ENCODE data around the gene CINP. TPM values are rescaled to one million over a fixed set of nuclear protein-coding genes. Genes with fewer than 3 reads are reported as not detected.

CINP gene
- total and polyA plus RNA-seq, 2 donors from 2014 or later = 32.1 to 49.3 TPM

DNA sequence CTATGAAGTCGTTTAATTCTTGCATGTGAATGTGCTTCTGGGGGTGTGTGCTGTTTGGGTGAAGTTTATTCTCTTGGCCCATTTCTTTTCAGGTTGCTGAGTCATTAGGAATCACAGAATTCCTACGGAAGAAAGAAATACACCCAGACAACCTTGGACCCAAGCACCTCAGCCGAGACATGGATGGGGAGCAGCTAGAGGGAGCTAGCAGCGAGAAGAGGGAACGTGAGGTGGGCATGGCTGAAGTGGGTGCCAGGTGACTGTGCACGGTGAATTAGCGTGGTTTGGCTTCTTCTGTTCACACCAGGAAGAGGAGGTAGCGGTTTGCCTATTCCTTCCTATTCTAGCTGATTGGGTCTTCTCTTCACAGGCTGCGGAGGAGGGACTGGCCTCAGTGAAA lies 24.0 kb downstream of the CINP start:
- Histone ChIP-seq H3K4me1 (ENCODE audit: control insufficient read depth in 2 of 3, insufficient read depth in 2 of 3, low read depth in 1 of 3, low read length in 3 of 3) (no peaks in the 10 kb centered on the region), H3K4me3 (ENCODE audit: low read length in 3 of 3) (no peak overlapping the region), H3K27me3 (ENCODE audit: control insufficient read depth, insufficient read depth, low read length) (no peaks in the 10 kb centered on the region), H3K27ac (ENCODE audit: low read depth in 2 of 2, low read length in 2 of 2) (no peak overlapping the region), H3K9ac (ENCODE audit: low read length in 3 of 3) (no peak overlapping the region), H3K36me3 (ENCODE audit: control insufficient read depth in 2 of 3, insufficient read depth in 3 of 3, low read length in 3 of 3) (peaks cover 0 to 23% (median 8%) of the 10 kb centered on the region in 3 donors), H3K9me3 (ENCODE audit: control insufficient read depth in 2 of 3, insufficient read depth in 1 of 3, low read length in 3 of 3) (no peaks in the 10 kb centered on the region)
- DNase-seq = no peak
- intact Hi-C loops (cut with DNase I) = no loop called here
- TF ChIP-seq, protein P1, sequence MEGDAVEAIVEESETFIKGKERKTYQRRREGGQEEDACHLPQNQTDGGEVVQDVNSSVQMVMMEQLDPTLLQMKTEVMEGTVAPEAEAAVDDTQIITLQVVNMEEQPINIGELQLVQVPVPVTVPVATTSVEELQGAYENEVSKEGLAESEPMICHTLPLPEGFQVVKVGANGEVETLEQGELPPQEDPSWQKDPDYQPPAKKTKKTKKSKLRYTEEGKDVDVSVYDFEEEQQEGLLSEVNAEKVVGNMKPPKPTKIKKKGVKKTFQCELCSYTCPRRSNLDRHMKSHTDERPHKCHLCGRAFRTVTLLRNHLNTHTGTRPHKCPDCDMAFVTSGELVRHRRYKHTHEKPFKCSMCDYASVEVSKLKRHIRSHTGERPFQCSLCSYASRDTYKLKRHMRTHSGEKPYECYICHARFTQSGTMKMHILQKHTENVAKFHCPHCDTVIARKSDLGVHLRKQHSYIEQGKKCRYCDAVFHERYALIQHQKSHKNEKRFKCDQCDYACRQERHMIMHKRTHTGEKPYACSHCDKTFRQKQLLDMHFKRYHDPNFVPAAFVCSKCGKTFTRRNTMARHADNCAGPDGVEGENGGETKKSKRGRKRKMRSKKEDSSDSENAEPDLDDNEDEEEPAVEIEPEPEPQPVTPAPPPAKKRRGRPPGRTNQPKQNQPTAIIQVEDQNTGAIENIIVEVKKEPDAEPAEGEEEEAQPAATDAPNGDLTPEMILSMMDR (IDR thresholded peaks at IDR 0.05; ENCODE audit: borderline replicate concordance, extremely low read depth, insufficient read depth) = no peak
- FAIRE-seq = no peak

DNA sequence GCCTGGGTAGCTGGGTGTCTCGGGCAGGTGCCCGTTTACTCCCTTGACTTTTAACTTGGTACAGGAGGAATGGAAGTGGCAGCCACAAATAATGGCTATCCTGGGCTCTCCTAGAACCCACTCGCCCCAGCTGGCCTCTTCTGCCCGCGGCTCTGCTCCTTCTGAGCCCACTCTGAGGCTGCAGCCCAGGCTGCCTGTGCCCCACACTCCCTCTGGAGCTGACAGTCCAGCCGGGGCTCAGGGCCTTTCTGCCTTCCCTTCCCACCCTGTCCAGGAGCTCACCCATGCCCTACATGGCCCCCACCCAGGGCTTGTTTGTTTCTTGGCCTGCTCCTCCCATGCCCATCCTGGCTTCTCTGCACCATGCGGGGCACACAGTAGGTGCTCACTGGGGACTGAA lies 27.5 kb downstream of the CINP start:
- H3K36me3 ChIP-seq (ENCODE audit: control insufficient read depth in 2 of 3, insufficient read depth in 3 of 3, low read length in 3 of 3) = peaks cover 0 to 22% (median 12%) of the 10 kb centered on the region in 3 donors
- intact Hi-C loops (cut with DNase I) = no loop called here
- no peak overlapping the region for H3K9ac ChIP-seq (ENCODE audit: low read length in 3 of 3)
- FAIRE-seq (no peak), DNase-seq (no peak)
- no peaks in the 10 kb centered on the region for H3K4me1 ChIP-seq (ENCODE audit: control insufficient read depth in 2 of 3, insufficient read depth in 2 of 3, low read depth in 1 of 3, low read length in 3 of 3)
- TF ChIP-seq, protein P1 (IDR thresholded peaks at IDR 0.05; ENCODE audit: borderline replicate concordance, extremely low read depth, insufficient read depth) = no peak
- no peaks in the 10 kb centered on the region for H3K27me3 ChIP-seq (ENCODE audit: control insufficient read depth, insufficient read depth, low read length)
- H3K27ac ChIP-seq (ENCODE audit: low read depth in 2 of 2, low read length in 2 of 2) = no peak overlapping the region
- H3K4me3 ChIP-seq (ENCODE audit: low read length in 3 of 3) = no peak overlapping the region
- H3K9me3 ChIP-seq (ENCODE audit: control insufficient read depth in 2 of 3, insufficient read depth in 1 of 3, low read length in 3 of 3) = no peaks in the 10 kb centered on the region

GRCh38 chr14:102333795-102334705 lies 28.6 kb downstream of the CINP start:
- H3K36me3 ChIP-seq (ENCODE audit: control insufficient read depth in 2 of 3, insufficient read depth in 3 of 3, low read length in 3 of 3) = peaks cover 0 to 21% (median 10%) of the 10 kb centered on the region in 3 donors

More at GRCh38 chr14:102333795-102334705, 28.6 kb downstream of the CINP start:
- no peaks in the 10 kb centered on the region for H3K27me3 ChIP-seq (ENCODE audit: control insufficient read depth, insufficient read depth, low read length)
- H3K9ac ChIP-seq (ENCODE audit: low read length in 3 of 3) = no peak overlapping the region
- no peak overlapping the region for H3K4me3 ChIP-seq (ENCODE audit: low read length in 3 of 3)
- intact Hi-C loops (cut with DNase I) = no loop called here
- TF ChIP-seq, protein P1 (IDR thresholded peaks at IDR 0.05; ENCODE audit: borderline replicate concordance, extremely low read depth, insufficient read depth) = no peak
- H3K9me3 ChIP-seq (ENCODE audit: control insufficient read depth in 2 of 3, insufficient read depth in 1 of 3, low read length in 3 of 3) = no peaks in the 10 kb centered on the region
- H3K27ac ChIP-seq (ENCODE audit: low read depth in 2 of 2, low read length in 2 of 2) = no peak overlapping the region
- no peaks in the 10 kb centered on the region for H3K4me1 ChIP-seq (ENCODE audit: control insufficient read depth in 2 of 3, insufficient read depth in 2 of 3, low read depth in 1 of 3, low read length in 3 of 3)
- FAIRE-seq (no peak), DNase-seq (peak in 1 of 5 donors; percentile 17)
